Tibial artery (tissue), 4 donors: Measurements from ENCODE around the gene POLR2M.

Experiments used
- DNase-seq, 2 donors: peaks; one replicate each; pipeline ENCODE4 v3.0.0-alpha.2; 2019
- H3K27ac ChIP-seq, 2 donors: fragments of 200-600 bp; sonication (generic) in 1 of 2; 1 replicate in 1 of 2; 2 replicates in 1 of 2; pipeline ENCODE4 v1.5.1; 2018 to 2019; ENCODE audit warnings: mild to moderate bottlenecking in 1 of 2
- H3K27me3 ChIP-seq, 2 donors: fragments of 200-600 bp; sonication (generic) in 1 of 2; one replicate each; pipeline versions ENCODE4 v1.5.1 to v1.6.0; 2016 to 2019
- H3K36me3 ChIP-seq, 3 donors: fragments of 200-600 bp; sonication (generic) in 2 of 3; one replicate each; pipeline ENCODE4 v1.5.1; 2016 to 2019; ENCODE audit warnings: mild to moderate bottlenecking in 2 of 3
- H3K4me1 ChIP-seq, 4 donors: fragments of 200-600 bp; sonication (generic) in 2 of 4; 1 replicate in 3 of 4; 2 replicates in 1 of 4; pipeline ENCODE4 v1.5.1; 2016 to 2019
- H3K4me3 ChIP-seq, 2 donors: fragments of 200-600 bp; sonication (generic) in 1 of 2; 1 replicate in 1 of 2; 2 replicates in 1 of 2; pipeline ENCODE4 v1.5.1; 2018 to 2019; ENCODE audit warnings: mild to moderate bottlenecking in 2 of 2
- H3K9me3 ChIP-seq, 3 donors: fragments of 200-600 bp; sonication (generic) in 1 of 3; one replicate each; pipeline ENCODE4 v1.5.1; 2016 to 2019
- intact Hi-C: fragments of 100-400 bp; cut with DNase I; formaldehyde crosslinking; loops from one replicate; pipeline ENCODE4 v1.15.0; 2023; ENCODE audit warnings: low total_unique reads
- TF ChIP-seq, protein P1 (sequence below), 2 experiments: fragments of 200-600 bp in 1 of 2; fragments of 450-650 bp in 1 of 2; IDR thresholded peaks; one replicate each; pipeline ENCODE4 v1.5.1; 2017 to 2019; ENCODE audit warnings: antibody characterized with exemption in 2 of 2, mild to moderate bottlenecking in 1 of 2, moderate library complexity in 1 of 2

The POLR2M gene

DNA sequence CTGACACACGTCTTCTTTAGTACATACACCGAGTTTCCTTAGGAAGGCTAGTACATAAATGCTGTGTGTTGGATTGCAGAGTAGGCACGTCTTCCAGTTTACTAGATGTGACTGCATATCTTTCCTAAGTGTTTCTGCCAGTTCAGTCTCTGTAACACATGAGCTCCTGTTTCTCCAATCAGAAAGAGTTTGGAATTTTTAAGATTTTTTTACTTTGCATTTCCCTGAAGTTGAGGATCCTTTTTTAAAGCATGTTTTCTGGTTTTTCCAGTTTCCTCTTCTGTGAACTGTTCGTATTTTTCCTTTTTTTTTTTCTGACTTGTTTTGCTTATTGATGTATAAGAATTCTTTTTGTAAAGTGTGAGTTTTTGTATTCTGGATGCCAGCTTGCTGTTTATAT lies 7.5 kb upstream of the POLR2M start:
- H3K4me3 ChIP-seq = no peak overlapping the region
- intact Hi-C loops = no loop called here
- no peak for DNase-seq
- TF ChIP-seq, protein P1, sequence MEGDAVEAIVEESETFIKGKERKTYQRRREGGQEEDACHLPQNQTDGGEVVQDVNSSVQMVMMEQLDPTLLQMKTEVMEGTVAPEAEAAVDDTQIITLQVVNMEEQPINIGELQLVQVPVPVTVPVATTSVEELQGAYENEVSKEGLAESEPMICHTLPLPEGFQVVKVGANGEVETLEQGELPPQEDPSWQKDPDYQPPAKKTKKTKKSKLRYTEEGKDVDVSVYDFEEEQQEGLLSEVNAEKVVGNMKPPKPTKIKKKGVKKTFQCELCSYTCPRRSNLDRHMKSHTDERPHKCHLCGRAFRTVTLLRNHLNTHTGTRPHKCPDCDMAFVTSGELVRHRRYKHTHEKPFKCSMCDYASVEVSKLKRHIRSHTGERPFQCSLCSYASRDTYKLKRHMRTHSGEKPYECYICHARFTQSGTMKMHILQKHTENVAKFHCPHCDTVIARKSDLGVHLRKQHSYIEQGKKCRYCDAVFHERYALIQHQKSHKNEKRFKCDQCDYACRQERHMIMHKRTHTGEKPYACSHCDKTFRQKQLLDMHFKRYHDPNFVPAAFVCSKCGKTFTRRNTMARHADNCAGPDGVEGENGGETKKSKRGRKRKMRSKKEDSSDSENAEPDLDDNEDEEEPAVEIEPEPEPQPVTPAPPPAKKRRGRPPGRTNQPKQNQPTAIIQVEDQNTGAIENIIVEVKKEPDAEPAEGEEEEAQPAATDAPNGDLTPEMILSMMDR (IDR thresholded peaks at IDR 0.05) = no peak
- H3K27me3 ChIP-seq = no peaks in the 10 kb centered on the region
- H3K9me3 ChIP-seq = no peaks in the 10 kb centered on the region
- peaks cover 0 to 50% (median 2%) of the 10 kb centered on the region in 4 donors for H3K4me1 ChIP-seq
- H3K27ac ChIP-seq = no peak overlapping the region
- H3K36me3 ChIP-seq = no peaks in the 10 kb centered on the region

DNA sequence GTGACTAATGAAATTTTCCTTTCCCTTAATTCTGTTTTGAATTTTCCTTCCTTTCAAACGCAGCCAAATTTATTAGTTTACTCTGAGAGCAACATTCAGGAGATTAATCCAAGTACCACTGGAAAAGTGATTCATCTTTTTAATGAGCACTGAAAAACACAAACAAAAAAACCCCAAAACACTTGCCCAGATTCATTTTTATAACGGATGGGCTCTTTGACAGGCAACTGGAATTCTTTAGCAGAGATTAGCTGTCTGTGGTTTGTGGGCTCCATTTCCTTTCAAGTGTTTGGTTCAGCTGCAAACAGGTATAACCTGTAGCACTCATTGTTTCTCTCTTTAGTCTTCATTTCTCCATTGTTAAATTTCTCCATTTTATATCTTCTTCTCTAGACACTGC lies 3.1 kb upstream of the POLR2M start:
- intact Hi-C loops = no loop called here
- DNase-seq = no peak
- H3K4me1 ChIP-seq = peaks cover 0 to 16% (median 5%) of the 10 kb centered on the region in 4 donors
- no peaks in the 10 kb centered on the region for H3K27me3 ChIP-seq
- H3K36me3 ChIP-seq = no peaks in the 10 kb centered on the region
- H3K4me3 ChIP-seq = no peak overlapping the region
- TF ChIP-seq, protein P1 (IDR thresholded peaks at IDR 0.05) = no peak
- no peaks in the 10 kb centered on the region for H3K9me3 ChIP-seq
- no peak overlapping the region for H3K27ac ChIP-seq

DNA sequence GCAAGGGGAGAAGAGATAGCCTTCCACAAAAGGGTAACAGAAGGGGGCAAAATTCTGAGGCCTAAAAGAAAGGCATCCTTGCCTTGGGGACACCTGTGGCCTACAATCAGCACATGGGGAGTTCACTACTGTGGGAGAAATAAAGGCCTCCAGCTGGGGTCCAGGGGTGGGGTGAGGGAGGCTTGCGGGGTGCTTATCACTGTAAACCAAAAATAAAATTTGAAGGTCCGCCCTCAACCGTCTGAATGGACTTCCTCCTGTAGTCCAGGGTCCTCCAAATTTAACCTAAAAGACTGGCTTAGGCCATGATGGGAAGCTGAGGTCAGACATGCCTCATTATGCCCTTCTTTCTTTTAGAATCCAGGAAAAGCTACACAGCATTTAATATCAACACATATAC lies 2.1 kb upstream of the POLR2M start:
- TF ChIP-seq, protein P1 (IDR thresholded peaks at IDR 0.05) = no peak
- peaks cover 0 to 18% (median 12%) of the 10 kb centered on the region in 4 donors for H3K4me1 ChIP-seq
- no peaks in the 10 kb centered on the region for H3K9me3 ChIP-seq
- no peak for DNase-seq
- peaks cover 0 to 5% (median 0%) of the 10 kb centered on the region in 3 donors for H3K36me3 ChIP-seq
- no peaks in the 10 kb centered on the region for H3K27me3 ChIP-seq
- no peak overlapping the region for H3K4me3 ChIP-seq
- no peak overlapping the region for H3K27ac ChIP-seq
- intact Hi-C loops = no loop called here

DNA sequence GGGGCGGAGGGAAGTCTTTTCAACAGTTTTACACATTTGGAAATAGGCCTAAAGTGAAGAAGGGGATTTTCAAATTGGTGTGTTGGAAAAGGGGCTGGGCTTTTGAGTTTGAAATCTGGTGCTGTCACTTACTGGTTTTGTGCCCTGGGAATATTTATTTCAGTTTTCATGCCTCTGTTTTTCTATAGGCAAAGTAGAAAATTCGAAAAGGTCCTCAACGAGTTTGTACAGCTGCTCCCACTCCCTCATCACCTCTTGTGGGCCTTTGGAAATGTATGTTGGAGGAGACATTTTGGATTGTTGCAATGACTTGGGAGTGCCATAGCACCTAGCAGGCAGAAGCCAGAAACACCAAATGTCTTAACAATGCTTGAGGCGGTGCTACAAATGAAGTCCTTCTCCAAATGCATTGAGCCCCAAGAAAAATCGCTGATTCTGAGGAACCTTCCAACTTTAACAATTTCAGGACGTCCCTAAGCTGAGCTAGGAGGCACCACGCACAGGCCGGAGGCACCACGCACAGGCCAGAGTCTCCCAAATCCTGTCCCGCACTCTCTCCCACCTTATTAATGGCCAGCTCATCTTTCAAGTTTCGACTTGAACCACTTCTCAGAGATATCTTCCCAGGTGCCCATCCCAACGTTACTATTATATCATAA lies 639 bp upstream of the POLR2M start:
- Histone ChIP-seq H3K4me1 (peaks cover 0 to 32% (median 19%) of the 10 kb centered on the region in 4 donors), H3K27me3 (no peaks in the 10 kb centered on the region), H3K9me3 (no peaks in the 10 kb centered on the region), H3K27ac (peak overlapping the region; percentile 93 to 94), H3K36me3 (peaks cover 5 to 9% (median 5%) of the 10 kb centered on the region in 3 donors), H3K4me3 (peak overlapping the region; percentile 74 to 76)
- DNase-seq = no peak
- TF ChIP-seq, protein P1 (IDR thresholded peaks at IDR 0.05) = no peak
- intact Hi-C loops = no loop called here

DNA sequence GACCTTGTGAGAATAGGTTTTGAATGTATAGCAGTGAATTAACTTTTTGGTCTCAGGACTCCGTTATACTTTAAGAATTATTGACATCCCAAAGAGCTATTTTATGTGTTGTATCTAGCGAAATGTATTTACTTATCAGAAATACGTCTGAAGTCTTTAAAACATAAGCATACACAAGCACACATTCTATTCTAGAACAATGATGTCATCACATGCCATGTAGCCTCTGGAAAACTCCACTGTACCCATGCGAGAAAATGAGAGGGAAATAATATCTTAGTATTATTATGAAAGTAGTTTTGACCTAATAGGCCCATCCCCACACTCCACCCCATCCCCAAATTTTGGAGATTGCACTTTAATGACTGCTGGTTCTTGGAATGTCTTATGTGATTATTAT lies 1.5 kb downstream of the POLR2M start:
- peaks cover 0 to 38% (median 22%) of the 10 kb centered on the region in 4 donors for H3K4me1 ChIP-seq
- no peaks in the 10 kb centered on the region for H3K9me3 ChIP-seq
- H3K27ac ChIP-seq = peak overlapping the region; percentile 93 to 94
- H3K27me3 ChIP-seq = no peaks in the 10 kb centered on the region
- DNase-seq = no peak
- peak overlapping the region; percentile 74 to 76 for H3K4me3 ChIP-seq
- peaks cover 25 to 31% (median 27%) of the 10 kb centered on the region in 3 donors for H3K36me3 ChIP-seq
- intact Hi-C loops = no loop called here
- TF ChIP-seq, protein P1 (IDR thresholded peaks at IDR 0.05) = no peak
